Left renal pelvis (tissue), 4 donors: ENCODE measurements around the gene OR2V1. TPM values are rescaled to one million over a fixed set of nuclear protein-coding genes. Genes with fewer than 3 reads are reported as not detected.
"Not testable (repeated sequence)": the region's sequence is repeated elsewhere in the genome, so short reads cannot be mapped to it uniquely, and the experiment has no call there.

Experiments
- DNase-seq, 4 donors: peaks; one replicate each; pipeline ENCODE4 v3.0.0-alpha.2; 2013; ENCODE audit warnings: low read depth in 4 of 4, low spot score in 3 of 4
- polyA plus RNA-seq, 4 donors: library from polyadenylated mRNA; unstranded; fragments of 120-200 nt; gene quantifications; one replicate each; pipeline ENCODE4 v1.2.1, GENCODE V29; 2013; ENCODE audit not compliant: insufficient read length in 4 of 4

Gene OR2V1
- polyA plus RNA-seq, 4 donors = not detected

DNA sequence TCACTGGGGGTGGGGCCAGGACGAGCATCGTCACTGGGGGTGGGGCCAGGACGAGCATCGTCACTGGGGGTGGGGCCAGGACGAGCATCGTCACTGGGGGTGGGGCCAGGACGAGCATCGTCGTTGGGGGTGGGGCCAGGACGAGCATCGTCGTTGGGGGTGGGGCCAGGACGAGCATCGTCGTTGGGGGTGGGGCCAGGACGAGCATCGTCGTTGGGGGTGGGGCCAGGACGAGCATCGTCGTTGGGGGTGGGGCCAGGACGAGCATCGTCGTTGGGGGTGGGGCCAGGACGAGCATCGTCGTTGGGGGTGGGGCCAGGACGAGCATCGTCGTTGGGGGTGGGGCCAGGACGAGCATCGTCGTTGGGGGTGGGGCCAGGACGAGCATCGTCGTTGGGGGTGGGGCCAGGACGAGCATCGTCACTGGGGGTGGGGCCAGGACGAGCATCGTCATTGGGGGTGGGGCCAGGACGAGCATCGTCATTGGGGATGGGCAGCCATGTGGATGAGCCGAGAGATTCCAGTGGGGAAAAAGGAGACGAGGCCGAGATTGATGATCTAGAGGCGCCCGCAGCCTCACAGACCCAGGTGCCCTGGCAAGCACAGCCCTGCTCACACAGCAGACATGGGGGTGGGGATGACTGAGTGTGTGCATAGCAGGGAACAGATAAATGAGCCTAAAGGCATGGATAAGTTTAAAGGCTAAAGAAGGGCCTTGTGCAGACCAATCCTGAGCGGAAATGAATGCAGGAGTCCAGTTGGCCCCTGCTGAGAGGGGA lies 30.0 kb upstream of the OR2V1 start:
- DNase-seq = not testable (repeated sequence)

- no peak for DNase-seq
Measured at GRCh38 chr5:181160152-181160754, 29.3 kb upstream of the OR2V1 start.

DNA sequence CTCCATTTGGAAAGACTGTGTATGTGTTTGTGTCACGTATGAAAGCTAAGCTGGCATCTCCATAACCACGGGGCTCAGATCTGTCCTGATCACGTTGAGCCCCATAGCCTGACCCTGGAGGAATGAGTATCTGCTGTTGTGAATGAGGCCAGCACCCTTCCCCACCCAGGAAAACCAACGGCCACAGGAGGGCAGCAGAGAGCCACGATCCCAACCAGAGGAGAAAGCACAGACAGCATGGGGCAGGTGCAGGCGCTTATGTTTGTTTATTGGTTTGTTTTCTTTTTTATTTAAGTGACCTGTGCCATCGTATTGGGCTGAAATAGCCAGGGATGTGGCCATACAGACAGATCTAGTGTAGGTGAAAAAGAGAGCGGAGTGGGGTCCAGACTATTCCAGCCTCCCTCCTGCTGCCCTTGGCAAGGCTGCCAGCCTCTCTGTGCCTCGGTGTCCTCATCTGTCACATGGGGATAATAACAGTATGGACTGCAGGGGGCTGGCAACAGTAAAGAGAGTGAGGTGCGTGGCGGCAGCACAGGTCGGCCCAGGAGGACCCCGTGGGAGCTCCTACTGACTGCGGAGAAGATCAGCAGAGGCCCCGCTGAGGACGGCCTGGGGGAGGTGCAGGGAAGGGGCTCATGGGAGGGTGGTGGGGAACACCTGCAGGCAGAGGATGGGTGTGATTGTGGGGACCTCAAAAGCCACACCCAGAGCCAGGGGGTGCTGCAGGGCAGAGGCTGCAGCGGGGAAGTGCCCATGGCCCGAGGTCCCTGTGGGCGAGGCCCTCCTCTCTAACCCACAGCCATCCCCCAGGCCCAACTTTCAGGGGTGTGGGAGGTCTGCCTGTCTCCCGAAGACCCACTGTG lies 28.6 kb upstream of the OR2V1 start:
- DNase-seq = peak in 2 of 4 donors; percentile 51 to 58

DNA sequence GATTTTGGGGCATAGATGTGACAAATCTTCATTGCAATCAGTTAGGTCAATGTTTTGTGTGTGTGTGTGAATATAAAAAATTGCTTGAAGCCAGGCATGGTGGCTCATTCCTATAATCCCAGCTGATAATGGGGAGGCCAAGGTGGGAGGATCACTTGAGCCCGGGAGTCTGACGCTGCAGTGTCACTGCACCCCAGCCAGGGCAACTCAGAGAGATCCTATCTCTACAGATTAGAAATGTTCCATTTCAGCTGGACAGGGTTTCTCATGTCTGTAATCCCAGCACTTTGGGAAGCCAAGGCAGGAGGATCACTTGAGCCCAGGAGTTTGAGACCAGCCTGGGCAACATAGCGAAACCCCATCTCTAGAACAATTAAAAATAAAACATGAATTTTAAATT lies 27.9 kb upstream of the OR2V1 start:
- DNase-seq = no peak

DNA sequence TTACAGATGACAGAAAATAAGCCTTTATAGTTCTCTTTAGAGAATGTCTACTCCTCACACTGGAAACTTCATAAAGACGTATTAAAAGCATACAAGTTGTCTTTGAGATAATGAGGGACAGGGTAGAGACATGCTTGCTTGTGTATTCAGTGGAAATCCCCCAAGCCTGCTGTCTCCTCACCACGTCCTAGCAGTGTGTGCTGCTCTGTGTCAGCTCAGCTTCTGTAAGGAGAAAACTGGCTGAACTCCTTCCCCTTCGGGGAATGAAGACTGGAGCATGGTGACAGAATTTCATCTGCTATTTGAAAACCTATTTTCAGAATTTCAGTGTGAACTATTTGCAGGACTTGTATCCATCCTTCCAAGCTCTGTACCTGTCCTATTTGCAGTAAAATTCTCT lies 25.8 kb upstream of the OR2V1 start:
- DNase-seq = no peak

GRCh38 chr5:181153814-181154213 lies 22.8 kb upstream of the OR2V1 start:
- DNase-seq = no peak

DNA sequence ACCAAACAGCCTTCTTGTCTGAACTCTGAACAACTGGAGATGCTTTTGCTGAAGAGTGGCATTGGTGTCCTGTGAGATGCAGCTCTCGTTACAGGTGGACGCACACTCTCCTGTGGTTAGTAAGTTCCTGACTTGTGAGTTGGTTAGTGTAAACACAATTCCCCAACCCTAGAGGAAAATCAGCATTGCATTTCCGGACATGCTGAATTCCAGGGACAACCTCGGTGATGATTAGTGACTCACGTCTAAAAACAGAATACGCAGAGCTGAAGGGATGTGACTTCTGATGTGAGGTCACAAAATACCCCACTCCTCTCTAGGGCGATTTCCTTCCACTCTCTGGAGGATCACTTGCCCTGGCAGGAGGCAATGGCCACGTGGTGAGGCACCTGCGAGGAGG lies 21.4 kb upstream of the OR2V1 start:
- no peak for DNase-seq

DNA sequence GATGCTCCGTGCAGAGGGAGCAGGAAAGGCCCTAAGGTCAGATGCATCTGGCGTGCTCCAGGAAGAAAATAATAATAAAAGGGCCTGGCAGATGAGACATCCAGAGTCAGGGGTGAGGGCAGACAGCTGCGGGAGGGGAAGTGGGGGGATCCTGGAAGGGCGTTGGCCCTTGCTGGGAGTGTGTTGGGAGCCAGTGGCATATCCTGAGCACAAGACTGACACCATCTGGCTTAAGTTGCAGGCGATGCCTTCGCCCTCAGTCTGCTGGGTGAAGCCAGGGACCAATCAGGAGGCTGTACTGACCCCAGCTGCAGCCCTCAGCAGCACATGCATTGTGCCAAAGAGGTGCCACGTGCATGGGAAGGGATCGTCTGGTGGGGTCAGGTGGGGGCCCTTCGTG lies 20.2 kb upstream of the OR2V1 start:
- DNase-seq = no peak

DNA sequence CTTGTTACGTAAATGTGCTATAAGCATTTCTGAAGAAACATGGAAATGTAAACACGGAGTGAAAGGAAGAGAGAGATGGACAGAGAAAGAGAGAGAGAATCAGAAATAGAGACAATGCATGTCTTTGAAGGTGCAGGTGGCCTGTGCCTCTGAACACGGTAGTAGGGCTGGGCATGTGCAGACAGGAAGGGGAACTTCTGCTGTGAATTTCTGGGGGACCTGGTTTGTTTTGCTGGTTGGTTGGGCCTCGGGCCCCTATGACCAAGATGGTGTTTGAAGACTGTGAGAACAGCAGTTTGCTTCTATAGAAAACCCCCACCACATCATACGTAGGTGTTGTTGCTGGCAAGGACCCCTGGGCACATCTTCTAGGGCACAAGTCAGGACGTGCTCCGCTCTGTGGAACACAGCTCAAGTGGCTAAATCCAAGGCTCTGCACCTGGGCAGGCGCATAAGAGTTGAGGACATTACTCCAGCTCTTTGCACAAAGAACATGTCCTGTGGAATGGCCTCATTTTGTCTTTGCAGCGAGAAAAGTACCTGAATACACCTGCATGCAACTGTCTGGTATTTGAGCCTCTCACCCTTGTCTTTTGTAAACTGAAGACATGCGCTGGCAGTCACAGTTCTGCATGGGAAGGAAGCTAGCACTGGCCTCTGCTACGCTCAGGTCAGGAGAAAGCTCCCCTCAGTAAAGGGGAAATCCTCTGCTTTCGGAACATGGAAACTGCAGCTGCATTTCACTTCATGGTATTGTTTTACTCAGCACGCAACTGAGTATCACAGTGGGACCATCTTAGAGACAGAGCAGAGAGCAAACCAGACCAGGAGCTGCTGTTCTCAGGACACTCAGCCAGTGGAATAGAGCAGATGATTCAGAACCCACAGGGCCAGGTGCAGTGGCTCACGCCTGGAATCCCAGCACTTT lies 19.1 kb upstream of the OR2V1 start:
- no peak for DNase-seq

GRCh38 chr5:181149355-181149754 lies 18.4 kb upstream of the OR2V1 start:
- no peak for DNase-seq

- not testable (repeated sequence) for DNase-seq
Measured at GRCh38 chr5:181146927-181147636, 16.1 kb upstream of the OR2V1 start, which contains the start of gene OR2V2. TSS of gene OR2V2 (plus strand) at chr5:181147586. CDS start at chr5:181154943, 7,357 bp downstream.

GRCh38 chr5:181145133-181145532 lies 14.2 kb upstream of the OR2V1 start:
- no peak for DNase-seq

- DNase-seq = no peak
Measured at GRCh38 chr5:181142054-181142453, 11.1 kb upstream of the OR2V1 start.

DNA sequence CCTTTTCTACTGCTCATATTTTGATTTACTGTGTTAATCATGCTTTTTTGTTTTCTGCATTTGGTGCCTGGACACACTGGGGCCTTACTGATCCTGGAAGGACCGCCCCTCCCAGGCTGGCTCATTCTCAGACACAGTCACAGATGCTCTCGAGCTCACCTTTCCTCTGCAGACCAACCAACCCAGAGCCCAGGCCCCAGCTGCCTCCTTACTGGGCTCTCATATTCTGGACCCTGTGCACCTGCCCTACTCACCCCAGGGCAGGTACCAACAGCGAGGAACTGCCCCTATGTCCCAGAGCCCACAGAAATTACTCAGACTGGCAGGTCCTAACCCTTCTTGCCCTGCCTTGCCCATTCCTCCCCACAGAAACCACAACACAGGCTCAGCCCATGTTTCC lies 9.8 kb upstream of the OR2V1 start:
- no peak for DNase-seq

DNA sequence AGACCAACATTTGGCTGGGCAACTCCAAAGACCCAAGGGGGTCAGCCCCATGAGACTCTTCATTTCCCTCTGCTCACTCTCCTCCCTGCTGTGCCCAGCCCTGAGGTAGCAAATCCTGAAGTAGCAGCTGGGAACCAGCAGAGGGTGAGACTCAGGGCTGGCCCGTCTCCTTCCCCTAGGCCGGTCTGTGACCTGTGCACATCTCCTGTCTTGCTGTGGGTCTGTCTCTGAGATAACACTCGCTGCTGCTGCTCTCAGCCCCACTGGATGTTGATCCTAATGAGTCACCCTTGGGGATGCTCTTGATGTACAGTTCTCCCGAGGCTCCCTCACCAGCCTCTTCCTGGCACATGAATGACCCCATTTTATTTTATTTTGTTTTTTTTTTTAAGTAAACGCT lies 7.3 kb upstream of the OR2V1 start:
- no peak for DNase-seq

- no peak for DNase-seq
Measured at GRCh38 chr5:181136361-181136955, 5.5 kb upstream of the OR2V1 start.

DNA sequence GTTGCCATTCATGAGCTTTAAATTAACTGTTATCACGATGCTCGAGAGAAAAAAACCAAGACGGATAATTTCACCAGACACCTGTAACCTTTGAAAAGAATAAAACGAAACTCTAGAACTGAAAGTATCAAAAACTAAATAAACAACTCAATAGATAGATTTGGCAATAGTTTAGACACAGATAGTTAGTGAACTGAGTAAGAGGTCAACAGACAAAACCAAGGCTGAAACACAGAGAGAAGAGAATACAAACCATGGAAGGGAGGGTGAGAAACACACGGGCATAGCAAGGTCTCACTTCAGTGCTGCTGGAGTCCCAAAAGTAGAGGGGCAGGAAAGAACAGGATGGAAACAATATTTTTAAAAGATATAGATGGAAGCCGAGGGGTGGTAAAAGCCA lies 3.3 kb upstream of the OR2V1 start:
- DNase-seq = no peak

GRCh38 chr5:181133610-181134231 lies 2.8 kb upstream of the OR2V1 start:
- no peak for DNase-seq

DNA sequence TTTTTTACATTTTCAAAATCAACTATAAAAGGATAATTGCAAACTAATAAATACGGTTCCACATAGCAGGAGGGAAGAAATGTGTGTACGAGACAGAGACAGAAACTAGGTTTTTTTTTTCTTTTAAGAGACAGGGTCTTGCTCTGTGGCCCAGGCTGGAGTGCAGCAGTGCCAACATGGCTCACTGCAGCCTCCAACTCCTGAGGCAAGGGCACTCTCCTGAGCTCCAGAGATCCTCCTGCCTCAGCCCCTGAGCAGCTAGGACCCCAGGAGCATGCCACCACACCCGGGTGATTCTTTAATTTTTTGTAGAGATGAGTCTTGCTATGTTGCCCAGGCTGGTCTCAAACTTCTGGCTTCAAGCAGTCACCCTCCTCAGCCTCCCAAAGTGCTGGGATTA lies 2.1 kb upstream of the OR2V1 start:
- no peak for DNase-seq
